Stimulated activated CD8-positive, alpha-beta memory T cell treated with anti-CD3 and anti-CD28 coated beads, Interleukin-7, amount 100 ng/mL, for 24 hours (primary cell): ENCODE results near the gene EIF3F.

Source experiments
- DNase-seq: peaks from one replicate; pipeline ENCODE4 v3.0.0-alpha.2; 2020; ENCODE audit warnings: low read depth

EIF3F gene

DNA sequence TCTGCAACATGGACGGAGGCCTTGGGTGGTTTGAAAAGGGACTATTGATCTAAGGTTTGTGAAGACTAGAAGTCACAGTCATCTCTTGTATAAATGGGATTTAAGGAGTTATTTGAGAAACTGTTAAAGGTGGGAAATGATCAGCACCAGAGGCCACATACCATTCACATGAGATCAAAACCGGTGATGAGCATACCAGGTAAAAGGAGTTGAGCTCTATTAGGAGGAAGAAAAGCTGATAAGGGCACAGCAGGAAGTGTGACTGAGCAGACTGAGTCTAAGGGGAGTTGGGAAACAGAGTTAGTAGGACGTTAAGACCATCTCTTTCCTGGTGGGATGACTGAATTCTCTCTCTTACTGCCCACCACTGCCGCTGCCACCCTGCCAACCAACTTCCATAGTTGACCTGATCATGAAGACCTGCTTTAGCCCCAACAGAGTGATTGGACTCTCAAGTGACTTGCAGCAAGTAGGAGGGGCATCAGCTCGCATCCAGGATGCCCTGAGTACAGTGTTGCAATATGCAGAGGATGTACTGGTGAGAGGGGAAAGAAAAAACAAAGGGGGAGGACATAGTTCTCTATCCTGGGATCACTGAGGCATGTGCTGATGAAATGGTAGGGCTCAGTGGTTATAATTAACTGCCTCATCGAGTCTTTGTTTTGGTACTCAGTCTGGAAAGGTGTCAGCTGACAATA is 7.6 kb downstream of the EIF3F start:
- no peak for DNase-seq

DNA sequence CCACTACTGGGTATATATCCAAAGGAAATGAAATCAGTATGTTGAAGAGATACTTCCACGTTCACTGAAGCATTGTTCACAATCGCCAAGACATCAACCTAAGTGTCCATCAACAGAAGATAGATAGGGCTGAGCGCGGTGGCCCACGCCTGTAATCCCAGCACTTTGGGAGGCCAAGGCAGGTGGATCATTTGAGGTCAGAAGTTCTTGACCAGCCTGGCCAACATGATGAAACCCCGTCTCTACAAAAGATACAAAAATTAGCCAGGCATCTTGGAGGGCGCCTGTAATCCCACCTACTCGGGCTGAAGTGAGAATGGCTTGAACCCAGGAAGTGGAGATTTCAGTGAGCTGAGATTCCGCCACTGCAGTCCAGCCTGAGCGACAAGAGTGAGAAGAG is 12.7 kb downstream of the EIF3F start:
- DNase-seq: no peak

DNA sequence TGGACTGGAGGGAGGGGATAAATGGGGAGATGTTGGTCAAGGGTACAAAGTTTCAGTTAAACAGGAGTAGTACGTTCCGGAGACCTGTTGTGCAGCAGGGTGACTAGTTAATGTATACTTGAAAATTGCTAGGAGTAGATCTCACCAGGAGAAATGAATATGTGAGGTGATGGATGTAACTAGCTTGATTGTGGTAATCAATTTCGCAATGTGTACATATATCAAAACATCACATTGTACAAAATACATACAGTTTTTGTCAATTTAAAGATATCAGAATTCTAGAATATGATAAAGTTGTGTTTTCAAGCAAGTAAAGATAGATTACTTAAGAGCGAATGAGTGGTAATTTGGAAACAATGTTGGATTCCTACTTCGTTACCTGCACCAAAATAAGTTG is 13.3 kb downstream of the EIF3F start:
- DNase-seq: no peak

DNA sequence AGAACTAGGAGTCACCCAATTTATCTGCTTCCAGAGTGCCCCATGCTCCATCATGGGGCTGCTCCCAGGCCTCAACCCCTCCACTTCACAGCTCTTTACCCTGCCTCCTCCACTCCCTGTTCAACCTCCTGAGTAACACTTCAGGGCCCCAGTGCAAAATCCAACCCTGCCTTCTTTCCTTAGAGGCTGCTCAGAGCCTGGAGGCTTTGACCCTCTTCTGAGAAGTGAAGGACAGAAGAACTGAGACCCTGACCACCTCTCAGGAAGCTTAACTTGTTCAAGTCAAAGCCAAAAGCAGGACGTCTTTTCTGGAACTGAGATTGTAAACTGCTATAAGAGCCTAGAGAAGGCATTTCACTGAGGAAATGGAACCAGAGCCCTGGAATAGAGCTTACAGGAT is 15.5 kb downstream of the EIF3F start:
- no peak for DNase-seq

DNA sequence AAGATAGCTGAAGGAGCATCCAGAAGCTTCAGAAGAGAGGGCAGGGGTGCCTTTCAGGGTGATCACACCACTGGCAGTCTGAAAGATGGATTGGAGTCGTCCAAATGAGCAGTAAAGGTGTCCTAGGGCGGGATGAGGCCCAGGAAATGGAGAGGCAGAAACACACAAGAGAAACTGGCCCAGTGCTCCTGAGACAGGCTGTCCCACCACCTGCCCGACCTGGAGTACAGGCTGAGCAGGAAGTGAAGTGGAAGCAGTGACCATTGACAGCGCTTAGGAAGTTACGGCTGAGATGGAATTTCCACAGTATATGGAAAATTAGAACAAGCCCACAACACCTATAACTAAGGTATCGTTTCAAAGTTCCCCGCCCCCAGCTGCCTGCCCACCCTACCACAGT is 16.1 kb downstream of the EIF3F start:
- no peak for DNase-seq

DNA sequence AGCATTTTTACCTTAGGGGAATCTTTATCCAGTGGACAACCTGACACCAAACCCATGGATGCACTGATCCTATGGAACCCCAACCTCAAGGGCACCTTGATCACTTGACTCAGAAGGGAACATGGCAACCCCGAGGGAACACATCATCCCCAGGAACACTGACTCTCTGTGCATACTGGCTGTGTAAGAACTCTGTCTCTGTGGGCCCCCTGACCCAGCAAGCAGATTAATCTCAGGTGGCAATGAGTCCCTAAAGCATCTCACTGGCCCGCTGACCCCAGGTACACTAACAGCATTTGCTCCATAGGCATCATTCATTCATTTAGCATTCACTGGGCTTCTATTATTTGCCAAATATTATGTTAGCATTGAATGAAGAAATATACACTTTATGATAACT is 16.9 kb downstream of the EIF3F start:
- DNase-seq: no peak

DNA sequence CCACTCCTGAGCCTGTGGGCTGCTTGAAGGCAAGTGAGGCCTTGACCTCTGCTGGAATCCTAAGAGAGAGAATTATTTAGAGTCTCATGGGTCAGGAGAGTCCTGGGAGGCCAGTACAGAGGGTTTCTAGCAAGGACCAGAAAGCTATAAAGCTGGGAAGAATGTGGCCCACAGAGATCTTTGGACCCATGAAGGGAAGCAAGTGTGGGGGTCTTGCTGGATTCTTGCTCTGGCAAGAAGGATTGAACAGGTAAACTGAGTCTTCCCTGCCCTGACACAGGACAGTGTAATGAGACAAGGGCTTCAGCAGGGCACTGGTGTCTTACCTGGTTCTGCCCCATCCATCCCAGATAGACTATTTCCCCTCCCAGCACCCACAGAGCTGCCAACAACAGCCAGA is 18.4 kb downstream of the EIF3F start:
- DNase-seq: no peak

DNA sequence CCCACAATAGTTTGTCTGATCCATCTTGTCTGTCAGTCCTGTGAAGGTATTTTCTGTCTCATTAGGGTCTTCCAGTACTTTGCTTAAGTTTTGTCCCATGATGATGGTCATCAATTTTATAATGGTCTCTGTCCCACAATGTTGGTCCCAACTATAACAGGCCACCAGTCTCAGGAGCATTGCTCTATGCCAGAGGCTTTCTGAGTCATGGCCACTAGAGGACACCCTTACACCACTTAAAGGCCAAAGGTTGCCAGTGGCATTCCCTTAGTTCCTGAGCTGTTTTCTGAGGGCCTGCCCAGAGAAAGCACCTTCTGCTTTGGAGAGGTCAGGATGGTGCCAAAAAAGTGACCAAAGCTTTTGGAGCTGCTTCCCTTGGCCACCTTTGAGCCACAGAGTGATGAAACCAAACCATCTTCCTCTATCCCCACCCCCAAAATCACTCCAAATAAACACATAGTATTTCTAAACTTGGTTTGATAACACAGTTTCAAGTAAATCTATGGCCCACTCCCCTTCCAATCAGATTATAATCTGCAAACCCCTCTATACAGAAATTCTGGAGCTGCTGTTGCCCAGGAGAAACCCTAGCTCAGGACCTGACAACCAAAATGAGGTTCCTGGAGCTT is 19.3 kb downstream of the EIF3F start:
- DNase-seq: no peak

DNA sequence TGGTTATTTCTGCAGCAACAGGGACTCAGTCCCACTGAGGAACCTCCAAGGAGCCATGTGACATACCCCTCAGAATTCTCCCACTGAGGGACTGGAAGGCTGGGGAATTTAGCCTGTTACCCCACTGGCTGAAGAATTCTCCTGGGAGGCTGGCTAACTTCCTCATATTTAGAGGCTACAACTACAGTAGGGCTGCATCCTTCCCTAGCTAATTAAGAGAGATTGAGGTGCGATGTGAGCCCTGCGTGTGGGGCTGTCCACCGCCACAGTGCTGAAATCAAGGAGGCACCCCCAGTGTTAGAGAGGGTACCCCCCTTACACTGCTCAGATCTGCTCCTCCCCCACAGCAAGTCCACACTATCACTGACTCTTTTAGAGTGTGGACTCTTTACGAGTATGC is 21.1 kb downstream of the EIF3F start:
- no peak for DNase-seq

DNA sequence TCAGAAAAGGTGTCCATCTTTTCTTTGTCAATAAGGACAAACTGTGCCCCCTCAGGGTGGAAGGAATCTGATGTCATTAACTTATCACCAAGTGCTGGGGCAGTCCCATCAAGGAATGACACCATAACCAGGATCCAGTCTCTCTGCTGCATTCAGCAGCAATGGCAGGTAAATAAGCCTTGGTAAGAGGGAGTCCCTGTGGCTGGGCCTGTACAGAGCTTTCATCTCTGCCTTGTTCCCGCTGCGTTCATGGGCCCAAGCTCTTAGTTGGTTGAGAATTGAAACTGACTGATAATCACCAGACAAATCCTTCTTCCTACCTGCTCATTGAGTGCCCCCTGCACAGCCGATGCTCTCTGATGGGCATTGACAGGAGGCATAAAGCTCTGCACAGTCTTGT is 22.7 kb downstream of the EIF3F start:
- no peak for DNase-seq

DNA sequence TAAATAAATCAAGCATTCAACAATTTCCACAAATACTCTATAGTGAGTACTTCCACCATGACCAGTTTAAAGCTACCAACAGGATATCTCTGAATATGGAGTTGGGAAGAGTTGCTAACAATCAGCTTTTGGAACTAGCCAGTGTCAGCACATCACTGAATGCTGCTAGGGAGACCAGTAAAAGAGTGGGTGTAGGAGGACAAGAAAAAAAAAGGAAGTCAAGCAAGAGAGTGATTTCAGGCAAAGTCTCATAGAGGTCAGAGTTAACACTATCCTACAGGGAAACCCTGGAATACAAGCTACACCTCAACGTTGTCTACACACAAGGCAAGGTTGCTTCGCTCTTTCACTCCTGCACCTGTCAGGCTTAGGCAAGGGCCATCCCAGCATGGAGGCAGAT is 24.2 kb downstream of the EIF3F start:
- no peak for DNase-seq

DNA sequence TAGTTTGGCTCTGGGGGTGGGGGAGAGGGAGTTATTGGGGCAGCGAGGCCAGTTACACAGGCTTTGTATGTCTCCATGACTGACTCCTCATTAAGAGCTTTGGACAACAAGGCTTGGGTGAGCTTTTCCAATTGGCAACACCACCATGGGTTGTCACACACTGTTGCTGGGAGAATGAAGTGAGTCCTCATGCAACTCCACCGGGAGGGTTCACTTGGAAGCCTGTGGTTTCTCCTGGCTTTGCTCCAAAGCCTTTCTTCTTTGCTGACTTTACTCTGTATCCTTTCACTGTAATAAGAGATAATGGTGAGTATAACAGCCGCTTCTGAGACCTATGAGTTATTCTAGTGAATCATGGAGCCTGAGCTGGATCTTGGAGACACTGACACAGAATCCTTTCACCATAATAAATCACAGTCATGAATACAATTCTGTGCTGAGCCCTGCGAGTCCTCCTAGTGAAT is 24.9 kb downstream of the EIF3F start:
- DNase-seq: no peak

DNA sequence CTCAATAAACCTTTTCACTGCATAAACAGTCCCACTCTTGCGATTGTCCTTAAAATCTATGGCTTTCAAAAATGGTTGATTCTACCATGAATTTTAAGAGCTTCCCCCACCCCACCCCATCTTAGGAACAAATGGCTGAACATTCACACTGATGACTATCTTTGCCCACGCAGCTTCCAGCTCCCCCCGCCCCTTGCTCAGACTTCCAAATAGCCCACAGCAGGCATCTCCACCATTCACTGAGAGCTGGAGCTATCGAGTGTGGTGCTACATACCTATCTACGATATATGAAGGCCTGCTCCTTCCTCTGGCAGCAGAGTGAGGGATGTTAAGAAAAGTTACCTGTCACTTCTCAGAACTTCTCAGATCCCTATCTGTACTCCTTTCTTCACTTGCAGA is 26.7 kb downstream of the EIF3F start:
- no peak for DNase-seq

DNA sequence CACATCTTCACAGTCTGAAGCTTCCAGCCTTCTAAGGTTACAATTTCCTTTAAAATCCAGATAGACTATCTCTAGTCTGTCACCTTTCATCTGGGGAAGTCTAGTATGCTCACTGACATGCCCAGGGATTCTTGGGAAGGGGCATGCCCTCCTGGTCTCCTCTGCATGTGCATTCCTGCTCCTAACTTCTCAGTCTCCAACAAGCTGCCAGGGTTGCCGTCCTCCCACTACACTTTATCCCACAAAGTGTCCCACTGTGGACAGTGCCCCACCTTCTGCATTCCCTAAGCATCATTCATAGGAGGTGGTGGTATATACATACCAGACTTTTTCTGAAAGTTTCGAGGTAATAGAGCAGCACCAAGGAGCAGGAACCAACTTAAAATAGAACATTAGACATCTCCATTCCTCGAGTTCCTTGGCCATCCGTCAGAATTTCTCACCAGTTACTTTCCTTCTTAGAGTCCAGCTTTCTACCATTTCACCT is 28.7 kb downstream of the EIF3F start:
- no peak for DNase-seq

DNA sequence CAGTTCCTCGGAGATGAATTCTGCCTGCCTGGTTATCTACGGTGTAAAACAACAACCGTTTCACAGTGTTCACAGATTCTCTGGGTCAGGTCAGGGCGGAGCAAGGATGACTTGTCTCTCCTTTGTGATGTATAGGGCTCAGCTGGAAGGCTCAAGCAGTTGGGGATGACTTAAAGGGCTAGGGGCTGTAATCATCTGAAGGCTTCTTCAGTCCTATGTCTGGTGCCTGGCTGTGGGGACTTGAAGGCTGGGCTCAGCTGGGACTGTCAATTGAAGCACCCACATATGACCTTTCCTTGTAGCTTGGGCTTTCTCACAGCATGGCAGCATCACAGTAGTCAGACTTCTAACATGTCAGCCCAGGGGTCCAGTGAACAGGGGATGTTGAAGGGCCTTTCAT is 29.3 kb downstream of the EIF3F start:
- no peak for DNase-seq

DNA sequence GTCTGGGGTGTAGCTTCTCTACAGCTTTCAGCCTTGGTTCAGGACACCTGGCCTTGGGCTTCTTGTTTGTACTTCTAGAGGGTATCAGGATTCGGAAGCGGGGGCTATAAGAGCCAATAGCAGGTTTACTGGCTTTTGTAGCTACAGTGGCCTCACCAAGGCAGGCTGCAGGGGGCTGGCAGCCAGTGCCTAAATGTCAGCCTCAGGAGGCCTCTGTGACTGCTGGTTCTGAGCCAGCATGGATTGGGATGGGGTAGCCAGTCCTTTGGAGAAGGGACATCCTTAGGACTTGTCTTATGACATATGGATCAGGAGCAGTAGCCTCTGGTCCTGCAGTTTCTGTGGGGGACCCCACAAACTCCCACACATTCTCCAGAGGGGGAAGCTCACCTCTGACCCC is 29.9 kb downstream of the EIF3F start:
- no peak for DNase-seq

DNA sequence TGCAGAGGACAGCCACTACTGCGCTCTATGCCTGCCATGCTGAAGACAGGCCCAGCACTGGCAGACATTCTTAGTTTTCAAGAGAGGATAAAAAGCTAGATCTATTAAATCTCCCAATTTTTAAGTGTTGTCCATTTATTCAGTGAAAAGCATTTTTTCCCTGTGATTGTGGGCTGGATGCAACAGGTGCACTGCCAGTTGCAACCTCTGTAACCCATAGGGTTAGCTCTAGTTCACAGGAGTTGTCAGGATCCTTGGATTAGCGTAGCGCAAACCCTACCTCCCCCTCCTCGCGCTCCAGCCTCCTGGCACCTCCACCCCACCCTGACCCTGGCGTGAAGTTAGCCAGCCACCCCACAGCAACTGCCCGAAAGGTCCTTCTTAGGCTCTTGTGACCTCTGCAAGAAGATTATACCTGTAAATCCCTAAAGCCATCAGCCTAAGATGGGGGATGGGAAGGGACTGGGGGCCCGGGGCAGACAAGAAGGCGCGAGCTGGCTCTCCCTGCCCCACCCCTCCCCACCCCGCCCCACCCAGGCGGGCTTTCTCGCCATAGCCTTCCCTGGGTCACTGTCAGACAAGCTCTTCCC is 30.9 kb downstream of the EIF3F start:
- no peak for DNase-seq

DNA sequence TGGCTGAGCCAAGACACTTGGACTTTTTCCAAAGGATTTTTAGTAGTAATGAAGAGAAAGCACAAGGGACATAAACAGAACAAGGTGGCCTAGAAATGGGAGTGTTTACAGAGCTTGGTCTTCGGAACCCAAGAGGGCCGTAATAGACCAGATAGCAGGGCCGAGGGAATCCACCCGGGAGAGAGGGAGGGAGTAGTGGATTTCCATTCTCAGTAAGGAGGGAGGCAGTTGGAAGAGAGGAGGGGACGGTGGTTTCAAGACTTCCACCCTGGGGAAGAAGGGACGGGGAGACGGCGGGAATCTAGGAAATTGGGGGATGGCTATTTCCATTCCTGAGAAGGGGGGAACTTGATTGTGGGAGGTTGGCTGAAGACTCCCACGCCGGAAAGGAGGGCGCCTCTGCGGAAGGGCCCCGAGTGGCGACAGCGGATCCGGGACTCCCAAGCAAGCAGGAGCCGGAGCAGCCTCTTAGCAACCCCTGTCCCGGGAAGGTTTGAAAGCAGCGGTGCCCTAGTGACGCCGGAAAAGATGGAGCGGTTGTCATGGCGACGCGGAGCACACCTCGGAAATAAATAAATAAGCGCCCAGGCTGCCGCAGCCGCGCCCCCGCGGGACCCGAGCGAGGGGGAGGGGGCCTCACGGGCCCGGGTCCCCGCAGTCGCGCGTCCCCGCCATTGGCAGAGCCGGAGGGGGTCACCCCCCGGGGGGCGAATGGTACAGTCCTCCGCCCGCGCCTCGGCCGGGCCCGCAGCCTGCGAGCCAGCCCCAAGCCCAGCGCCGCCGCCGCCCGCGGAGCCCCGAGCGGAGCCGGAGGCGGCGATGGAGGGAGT is 31.6 kb downstream of the EIF3F start:
- DNase-seq: no peak

DNA sequence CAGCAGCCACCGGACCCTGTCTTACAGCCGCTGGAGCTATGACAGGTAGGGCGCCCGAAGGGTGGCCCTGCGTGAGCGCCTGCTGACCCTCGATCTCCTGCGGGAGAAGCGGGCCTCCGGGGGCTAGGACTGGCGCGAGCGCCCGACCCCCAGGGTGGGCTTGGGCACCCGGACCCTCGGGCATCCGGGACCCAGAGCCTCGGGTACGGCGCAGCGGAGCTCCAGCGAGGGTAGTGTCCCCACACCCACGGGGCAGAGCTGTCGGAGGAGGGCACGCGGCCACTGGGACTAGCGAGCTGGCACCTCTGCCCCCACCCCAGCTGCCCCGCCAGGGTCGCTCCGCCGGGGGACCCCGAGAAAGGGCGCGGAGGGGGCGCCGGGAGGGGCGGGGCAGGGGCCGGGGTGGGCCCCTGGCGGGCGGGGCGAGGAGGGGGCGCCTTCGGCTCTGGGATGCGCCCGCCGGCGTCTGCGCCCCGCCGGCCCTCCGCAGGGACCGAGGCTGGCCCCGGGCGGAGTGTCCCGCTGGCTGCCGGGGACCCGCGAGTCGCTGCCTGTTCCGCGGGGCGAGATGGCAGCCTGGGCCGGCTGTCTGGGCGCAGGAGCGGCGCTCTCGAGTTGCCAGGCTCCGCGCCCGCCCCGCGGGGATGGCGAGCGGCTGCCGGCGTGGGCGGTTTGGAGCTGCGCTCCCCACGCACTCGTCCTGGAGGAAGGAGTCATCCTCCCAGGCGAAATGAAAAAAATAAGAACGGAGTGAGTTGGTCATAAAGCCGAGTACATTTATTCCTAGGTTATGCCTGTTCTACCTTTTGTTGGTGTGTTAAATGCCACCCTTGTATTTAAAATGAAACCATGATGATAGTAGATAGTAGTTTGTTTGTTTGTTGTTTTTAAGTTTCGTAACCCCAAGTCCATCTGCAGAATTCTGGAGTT is 32.4 kb downstream of the EIF3F start:
- DNase-seq: no peak

DNA sequence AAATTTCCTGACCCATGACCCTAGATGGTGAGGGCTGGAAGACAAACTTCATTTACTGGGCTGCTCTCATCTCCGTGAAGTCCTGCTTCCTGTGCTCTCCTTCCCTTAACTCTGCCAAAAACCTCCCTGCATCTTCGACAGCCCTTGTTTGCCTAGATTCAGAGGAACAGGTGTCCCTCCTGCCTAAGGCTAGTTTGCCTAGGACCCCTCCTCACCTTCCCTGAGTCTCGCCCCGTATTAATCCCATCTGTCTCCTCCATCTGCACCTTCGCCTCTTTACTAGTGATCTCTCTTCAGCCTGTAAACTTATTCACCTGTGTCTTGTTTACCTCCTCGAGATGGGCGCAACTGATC is 33.1 kb downstream of the EIF3F start:
- no peak for DNase-seq

DNA sequence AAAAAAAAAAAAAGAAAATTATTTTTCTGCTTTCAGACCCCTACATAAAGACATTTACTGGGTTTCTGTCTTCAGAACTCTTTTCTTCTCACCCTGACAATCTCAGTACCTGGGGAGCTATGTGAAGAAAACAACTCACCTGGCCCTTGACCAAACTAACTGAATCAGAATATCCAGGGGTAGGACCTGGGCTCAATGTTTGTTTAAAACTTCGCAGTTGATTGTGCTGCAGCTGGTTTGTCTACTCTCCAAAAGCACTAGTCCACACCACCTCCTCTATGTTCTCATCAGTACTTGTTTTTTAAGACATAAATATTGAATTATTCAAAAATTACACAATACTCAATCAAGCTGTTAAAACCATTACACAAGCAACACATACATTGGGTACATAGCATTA is 34.8 kb downstream of the EIF3F start:
- no peak for DNase-seq

DNA sequence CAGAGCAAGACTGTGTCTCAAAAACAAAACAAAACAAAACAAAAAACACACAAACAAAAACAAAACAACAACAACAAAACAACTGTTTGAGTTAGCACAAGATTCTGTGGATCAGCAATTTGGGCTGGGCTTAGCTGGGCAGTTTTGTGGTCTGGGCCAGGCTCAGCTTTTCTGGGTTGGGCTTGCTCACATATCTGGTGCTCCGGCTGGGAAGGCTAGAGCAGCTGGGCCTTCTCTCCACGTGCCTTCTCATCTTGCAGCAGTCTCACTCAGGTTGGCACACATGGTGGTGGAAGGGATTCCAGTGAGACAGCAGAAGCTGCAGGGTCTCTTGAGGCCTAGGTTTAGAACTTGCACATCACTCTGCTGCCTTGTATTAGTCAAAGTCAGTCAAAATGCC is 35.7 kb downstream of the EIF3F start:
- DNase-seq: no peak
